Smooth muscle cell (in vitro differentiated cells): ENCODE data around the gene EPHB1. TPM values are rescaled to one million over a fixed set of nuclear protein-coding genes. Genes with fewer than 3 reads are reported as not detected.

Source experiments
- DNase-seq: peaks from one replicate; lab custom pipeline; 2025; ENCODE audit not compliant: unreplicated experiment; lab: John Stamatoyannopoulos, UW
- H2AFZ ChIP-seq: fragments of 200-600 bp; sonication (generic); 2 replicates; pipeline ENCODE4 v1.6.0; 2016; ENCODE audit warnings: antibody characterized with exemption, low read depth, mild to moderate bottlenecking
- H3F3A ChIP-seq: fragments of 200-600 bp; sonication (generic); 2 replicates; pipeline ENCODE4 v1.6.0; 2017; ENCODE audit warnings: antibody characterized with exemption, low read depth
- H3K27ac ChIP-seq: fragments of 200-600 bp; sonication (generic); 2 replicates; pipeline ENCODE4 v1.5.1; 2016; ENCODE audit warnings: low read depth, mild to moderate bottlenecking
- H3K27me3 ChIP-seq: fragments of 200-600 bp; sonication (generic); 2 replicates; pipeline ENCODE4 v1.6.1; 2016; ENCODE audit warnings: low read depth, mild to moderate bottlenecking
- H3K36me3 ChIP-seq: fragments of 200-600 bp; sonication (generic); 2 replicates; pipeline ENCODE4 v1.5.1; 2016; ENCODE audit warnings: low read depth
- H3K4me1 ChIP-seq: fragments of 200-600 bp; sonication (generic); 2 replicates; pipeline ENCODE4 v1.5.1; 2016; ENCODE audit warnings: low read depth
- H3K4me2 ChIP-seq: fragments of 200-600 bp; sonication (generic); 2 replicates; pipeline ENCODE4 v1.6.0; 2016; ENCODE audit warnings: mild to moderate bottlenecking
- H3K4me3 ChIP-seq: fragments of 200-600 bp; sonication (generic); 2 replicates; pipeline ENCODE4 v1.5.1; 2016; ENCODE audit warnings: mild to moderate bottlenecking
- H3K79me2 ChIP-seq: fragments of 200-600 bp; sonication (generic); 2 replicates; pipeline ENCODE4 v1.6.0; 2016; ENCODE audit warnings: low read depth, mild to moderate bottlenecking
- H3K9ac ChIP-seq: fragments of 200-600 bp; sonication (generic); 2 replicates; pipeline ENCODE4 v1.6.0; 2016; ENCODE audit warnings: low read depth
- H3K9me3 ChIP-seq: fragments of 200-600 bp; sonication (generic); replicated peaks from 2 replicates; pipeline ENCODE4 v1.5.1; 2016; ENCODE audit warnings: low read depth
- H4K20me1 ChIP-seq: fragments of 200-600 bp; sonication (generic); 2 replicates; pipeline ENCODE4 v1.6.0; 2016; ENCODE audit warnings: low read depth
- WGBS: methylation state at CpG from one replicate; pipeline ENCODE4 v1.1.7; 2016; ENCODE audit warnings: low lambda C conversion rate; 5-methylcytosine and 5-hydroxymethylcytosine counted together
- polyA plus RNA-seq: library from polyadenylated mRNA; unstranded; fragments of >200 nt; fragmentation: Nextera tagmentation; extraction: Ambion mirVana; gene quantifications from 2 replicates; pipeline ENCODE4 v1.2.1, GENCODE V29; 2016
- total RNA-seq: library from RNA; depleted of rRNA; stranded (reverse); fragments of >200 nt; gene quantifications from 2 replicates; pipeline ENCODE4 v1.2.3, GENCODE V29; 2014
- TF ChIP-seq, protein P1 (sequence below): fragments of 200-600 bp; sonication (generic); IDR thresholded peaks from 2 replicates; pipeline ENCODE4 v1.5.1; 2017; ENCODE audit warnings: borderline replicate concordance, mild to moderate bottlenecking, antibody characterized with exemption; ENCODE audit not compliant: insufficient read depth, poor library complexity, severe bottlenecking

Gene EPHB1
- total and polyA plus RNA-seq, 2 experiments from 2014 or later: 2.5 to 2.6 TPM

DNA sequence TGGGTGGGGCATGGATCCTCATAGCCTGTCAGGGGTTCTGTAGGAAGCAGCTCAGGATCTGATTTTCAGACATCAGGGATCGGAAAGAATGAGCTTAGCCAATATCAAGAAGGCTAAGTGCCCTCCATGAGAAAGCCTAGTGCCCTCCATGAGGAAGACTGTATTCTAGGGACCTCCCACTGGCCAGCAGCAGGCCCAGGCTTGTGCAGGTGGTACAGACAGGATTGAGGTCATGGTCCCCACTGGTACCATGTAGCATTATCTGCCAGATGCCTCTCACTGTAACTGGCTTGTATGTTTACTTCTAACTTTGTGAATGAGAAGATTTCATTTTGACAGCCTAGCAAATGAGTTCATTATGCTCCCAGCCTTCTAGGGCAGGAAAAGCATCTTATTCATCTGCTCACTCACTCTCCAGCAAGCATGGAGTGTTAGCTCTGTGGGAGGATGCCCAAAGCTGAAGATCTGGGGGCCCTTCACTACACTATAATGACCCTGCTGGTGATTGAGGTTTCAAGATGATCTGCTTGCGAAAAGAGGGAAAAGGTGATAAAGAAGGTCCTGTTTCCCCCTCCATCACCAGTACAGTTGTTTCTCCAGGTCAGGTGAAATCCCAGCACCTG is 7.5 kb downstream of the EPHB1 start:
- Histone ChIP-seq H3K27ac (no peak overlapping the region), H3K79me2 (no peaks in the 10 kb centered on the region), H3K4me2 (no peak overlapping the region), H2AFZ (no peak overlapping the region), H3K36me3 (no peaks in the 10 kb centered on the region), H3K4me3 (no peak overlapping the region), H3K9me3 (no peaks in the 10 kb centered on the region), H3K27me3 (peaks cover 12% of the 10 kb centered on the region), H4K20me1 (no peaks in the 10 kb centered on the region), H3K9ac (no peak overlapping the region), H3F3A (no peaks in the 10 kb centered on the region), H3K4me1 (no peaks in the 10 kb centered on the region)
- no peak for DNase-seq
- TF ChIP-seq, protein P1, sequence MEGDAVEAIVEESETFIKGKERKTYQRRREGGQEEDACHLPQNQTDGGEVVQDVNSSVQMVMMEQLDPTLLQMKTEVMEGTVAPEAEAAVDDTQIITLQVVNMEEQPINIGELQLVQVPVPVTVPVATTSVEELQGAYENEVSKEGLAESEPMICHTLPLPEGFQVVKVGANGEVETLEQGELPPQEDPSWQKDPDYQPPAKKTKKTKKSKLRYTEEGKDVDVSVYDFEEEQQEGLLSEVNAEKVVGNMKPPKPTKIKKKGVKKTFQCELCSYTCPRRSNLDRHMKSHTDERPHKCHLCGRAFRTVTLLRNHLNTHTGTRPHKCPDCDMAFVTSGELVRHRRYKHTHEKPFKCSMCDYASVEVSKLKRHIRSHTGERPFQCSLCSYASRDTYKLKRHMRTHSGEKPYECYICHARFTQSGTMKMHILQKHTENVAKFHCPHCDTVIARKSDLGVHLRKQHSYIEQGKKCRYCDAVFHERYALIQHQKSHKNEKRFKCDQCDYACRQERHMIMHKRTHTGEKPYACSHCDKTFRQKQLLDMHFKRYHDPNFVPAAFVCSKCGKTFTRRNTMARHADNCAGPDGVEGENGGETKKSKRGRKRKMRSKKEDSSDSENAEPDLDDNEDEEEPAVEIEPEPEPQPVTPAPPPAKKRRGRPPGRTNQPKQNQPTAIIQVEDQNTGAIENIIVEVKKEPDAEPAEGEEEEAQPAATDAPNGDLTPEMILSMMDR: no peak
- WGBS: 38% methylated on average over 2 of the region's 2 CpGs

DNA sequence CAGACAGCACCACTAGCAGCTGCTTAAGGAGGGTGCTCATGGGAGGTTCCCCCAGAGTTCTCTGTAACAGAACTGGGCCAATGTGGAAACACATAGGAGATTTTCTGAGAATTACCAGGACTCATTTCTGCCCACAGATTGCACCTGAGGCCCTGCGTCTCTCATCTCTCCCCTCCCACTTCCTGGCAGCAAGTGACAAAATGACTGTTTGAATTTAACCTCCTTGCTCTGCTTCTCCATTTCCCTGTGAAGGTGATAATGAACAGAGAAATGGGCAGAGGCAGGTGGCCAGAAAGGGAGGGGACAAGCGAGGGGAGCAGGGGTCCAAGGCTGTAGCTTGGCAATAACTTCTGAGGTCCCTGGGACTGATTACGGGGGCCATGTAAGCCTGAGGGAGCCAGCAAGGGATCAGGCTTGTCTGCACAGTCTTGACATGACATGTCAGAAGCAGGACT is 8.0 kb downstream of the EPHB1 start:
- H3K4me3 ChIP-seq: no peak overlapping the region
- TF ChIP-seq, protein P1: no peak
- no peaks in the 10 kb centered on the region for H4K20me1 ChIP-seq
- H3K4me1 ChIP-seq: no peaks in the 10 kb centered on the region
- no peak overlapping the region for H3K27ac ChIP-seq
- H3K27me3 ChIP-seq: peaks cover 7% of the 10 kb centered on the region
- H3K36me3 ChIP-seq: no peaks in the 10 kb centered on the region
- H2AFZ ChIP-seq: no peak overlapping the region
- no peak overlapping the region for H3K4me2 ChIP-seq
- no peaks in the 10 kb centered on the region for H3F3A ChIP-seq
- H3K9me3 ChIP-seq: no peaks in the 10 kb centered on the region
- no peak for DNase-seq
- H3K79me2 ChIP-seq: no peaks in the 10 kb centered on the region
- no peak overlapping the region for H3K9ac ChIP-seq
- 80% methylated on average over 3 of the region's 3 CpGs for WGBS

DNA sequence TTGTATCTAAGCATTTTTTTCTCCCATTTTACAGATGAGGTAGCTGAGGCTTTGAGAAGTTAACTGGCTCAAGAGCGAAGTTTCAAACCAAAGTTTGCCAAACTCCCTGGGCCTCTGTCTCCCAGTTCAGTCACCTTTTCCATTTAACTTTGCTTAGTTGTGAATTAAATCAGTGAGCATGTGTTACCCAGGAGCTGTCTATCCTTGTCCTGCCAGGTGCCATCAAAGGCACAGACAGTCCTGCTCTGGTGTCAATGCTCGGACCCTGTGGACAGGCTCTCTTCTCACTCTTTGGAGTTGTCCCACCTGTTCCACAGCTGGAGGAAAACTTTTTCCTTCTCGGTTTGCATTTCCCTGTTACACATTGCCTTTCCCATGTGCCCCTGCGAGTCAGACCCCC is 8.6 kb downstream of the EPHB1 start:
- H3K27ac ChIP-seq: no peak overlapping the region
- WGBS: 94% methylated on average over 4 of the region's 4 CpGs
- no peaks in the 10 kb centered on the region for H3F3A ChIP-seq
- H3K27me3 ChIP-seq: peaks cover under 1% of the 10 kb centered on the region
- TF ChIP-seq, protein P1: no peak
- no peaks in the 10 kb centered on the region for H3K36me3 ChIP-seq
- H3K9ac ChIP-seq: no peak overlapping the region
- no peak overlapping the region for H2AFZ ChIP-seq
- H3K4me1 ChIP-seq: no peaks in the 10 kb centered on the region
- no peak for DNase-seq
- H4K20me1 ChIP-seq: no peaks in the 10 kb centered on the region
- no peak overlapping the region for H3K4me3 ChIP-seq
- H3K79me2 ChIP-seq: no peaks in the 10 kb centered on the region
- H3K4me2 ChIP-seq: no peak overlapping the region
- H3K9me3 ChIP-seq: no peaks in the 10 kb centered on the region
